ENCODE results near the gene EIF4E1B. TPM values are rescaled to one million over a fixed set of nuclear protein-coding genes. Genes with fewer than 3 reads are reported as not detected.

EIF4E1B gene
- total RNA-seq, 1 donor from 2014 or later: not detected

DNA sequence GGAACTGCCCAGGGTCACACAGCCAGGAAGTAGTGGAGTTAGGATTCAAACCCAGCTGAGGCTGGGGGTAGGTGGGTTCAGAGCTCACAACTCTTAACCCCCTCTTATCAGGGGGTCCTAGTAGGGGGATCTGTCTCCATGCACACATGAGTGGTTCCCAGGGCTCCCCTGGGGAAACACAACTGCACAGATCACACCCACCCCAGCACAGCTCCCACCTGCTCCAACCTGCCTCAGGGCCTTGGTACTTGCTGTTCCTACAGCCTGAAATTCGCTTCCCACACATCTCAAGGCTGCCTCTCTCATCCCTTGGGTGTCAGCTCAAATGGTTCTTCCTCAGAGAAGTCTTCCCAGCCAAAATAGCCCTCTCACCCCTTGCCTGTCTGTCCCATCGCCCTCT, 5.0 kb upstream of the EIF4E1B start:
- intact Hi-C loops (cut with micrococcal nuclease): no loop called here
- peaks cover 98% of the 10 kb centered on the region for H3K27me3 ChIP-seq (ENCODE audit: low read depth)
- TF ChIP-seq, protein P1, sequence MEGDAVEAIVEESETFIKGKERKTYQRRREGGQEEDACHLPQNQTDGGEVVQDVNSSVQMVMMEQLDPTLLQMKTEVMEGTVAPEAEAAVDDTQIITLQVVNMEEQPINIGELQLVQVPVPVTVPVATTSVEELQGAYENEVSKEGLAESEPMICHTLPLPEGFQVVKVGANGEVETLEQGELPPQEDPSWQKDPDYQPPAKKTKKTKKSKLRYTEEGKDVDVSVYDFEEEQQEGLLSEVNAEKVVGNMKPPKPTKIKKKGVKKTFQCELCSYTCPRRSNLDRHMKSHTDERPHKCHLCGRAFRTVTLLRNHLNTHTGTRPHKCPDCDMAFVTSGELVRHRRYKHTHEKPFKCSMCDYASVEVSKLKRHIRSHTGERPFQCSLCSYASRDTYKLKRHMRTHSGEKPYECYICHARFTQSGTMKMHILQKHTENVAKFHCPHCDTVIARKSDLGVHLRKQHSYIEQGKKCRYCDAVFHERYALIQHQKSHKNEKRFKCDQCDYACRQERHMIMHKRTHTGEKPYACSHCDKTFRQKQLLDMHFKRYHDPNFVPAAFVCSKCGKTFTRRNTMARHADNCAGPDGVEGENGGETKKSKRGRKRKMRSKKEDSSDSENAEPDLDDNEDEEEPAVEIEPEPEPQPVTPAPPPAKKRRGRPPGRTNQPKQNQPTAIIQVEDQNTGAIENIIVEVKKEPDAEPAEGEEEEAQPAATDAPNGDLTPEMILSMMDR (IDR thresholded peaks at IDR 0.05; ENCODE audit: borderline replicate concordance): no peak
- H3K4me1 ChIP-seq: peaks cover 26% of the 10 kb centered on the region
- H3K4me3 ChIP-seq: no peak overlapping the region
- H3K9me3 ChIP-seq (replicated peaks): no peaks in the 10 kb centered on the region
- no peak overlapping the region for H3K27ac ChIP-seq (replicated peaks)
- no peak for DNase-seq
- H3K36me3 ChIP-seq: no peaks in the 10 kb centered on the region

DNA sequence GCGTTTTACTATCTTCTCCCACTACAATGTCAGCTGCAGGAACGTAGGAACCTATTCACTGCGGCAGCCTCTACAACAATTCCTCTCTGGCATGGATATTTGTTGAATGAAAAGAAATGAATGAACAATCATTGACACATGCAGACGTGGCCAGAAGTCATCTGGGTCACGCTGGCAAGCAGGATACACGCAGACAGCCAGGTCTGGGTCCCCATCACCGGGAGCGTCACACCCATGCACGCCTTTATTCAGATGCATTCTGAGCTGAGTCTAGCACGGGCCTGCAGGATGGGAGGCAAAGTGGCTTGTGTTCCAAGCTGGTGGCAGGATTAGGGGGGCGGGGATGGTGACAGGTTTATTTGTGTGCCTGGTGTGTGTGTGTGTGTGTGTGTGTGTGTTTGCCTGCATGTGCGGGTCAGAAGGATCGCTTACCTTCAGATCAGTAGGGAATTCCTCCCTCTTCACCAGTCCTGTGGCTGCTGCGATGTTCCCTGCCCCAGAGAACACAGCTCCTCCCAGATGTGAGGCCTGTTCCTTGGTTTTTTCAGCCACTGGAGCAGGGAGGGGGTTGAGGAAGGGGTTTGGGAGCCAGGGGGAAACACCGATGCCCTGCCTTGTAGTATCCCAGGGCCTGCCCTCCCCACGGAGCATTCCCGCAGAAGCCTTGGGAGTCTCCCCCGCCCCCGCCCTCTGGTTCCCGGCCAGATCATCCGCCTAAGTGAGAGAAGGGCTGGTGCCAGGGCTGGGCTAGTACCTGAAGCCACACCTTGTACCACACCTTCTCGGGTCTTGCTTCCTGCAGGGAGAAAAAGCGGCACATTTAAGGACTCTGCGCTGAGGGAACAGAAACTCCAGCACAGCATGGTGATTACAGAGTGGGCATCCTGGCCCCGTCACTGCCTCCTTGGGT, 4.3 kb upstream of the EIF4E1B start:
- no peak overlapping the region for H3K4me3 ChIP-seq
- H3K27ac ChIP-seq (replicated peaks): no peak overlapping the region
- DNase-seq: no peak
- TF ChIP-seq, protein P1 (IDR thresholded peaks at IDR 0.05; ENCODE audit: borderline replicate concordance): no peak
- intact Hi-C loops (cut with micrococcal nuclease): no loop called here
- H3K9me3 ChIP-seq (replicated peaks): no peaks in the 10 kb centered on the region
- H3K4me1 ChIP-seq: peaks cover 22% of the 10 kb centered on the region
- H3K27me3 ChIP-seq (ENCODE audit: low read depth): peaks cover 98% of the 10 kb centered on the region
- no peaks in the 10 kb centered on the region for H3K36me3 ChIP-seq

DNA sequence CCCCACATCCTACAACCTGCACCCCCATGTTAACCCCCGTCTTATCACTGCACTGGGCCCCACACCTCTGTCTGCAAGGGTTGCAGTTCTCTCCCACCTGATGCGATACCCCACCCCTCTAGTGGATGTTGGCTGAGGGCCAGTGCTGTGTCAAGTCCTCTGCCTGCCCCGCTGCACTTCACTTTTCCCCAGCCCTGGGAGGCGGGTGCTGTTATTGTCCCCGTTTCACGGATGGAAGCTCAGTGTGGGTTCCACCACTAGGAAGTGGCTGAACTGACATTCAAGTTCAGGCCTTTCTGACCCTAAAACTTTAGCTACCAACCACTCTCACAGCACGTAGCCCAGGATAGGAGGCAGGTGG, 3.6 kb upstream of the EIF4E1B start:
- H3K36me3 ChIP-seq: no peaks in the 10 kb centered on the region
- intact Hi-C loops (cut with micrococcal nuclease): no loop called here
- no peaks in the 10 kb centered on the region for H3K9me3 ChIP-seq (replicated peaks)
- TF ChIP-seq, protein P1 (IDR thresholded peaks at IDR 0.05; ENCODE audit: borderline replicate concordance): no peak
- H3K4me3 ChIP-seq: no peak overlapping the region
- H3K27ac ChIP-seq (replicated peaks): no peak overlapping the region
- DNase-seq: no peak
- peaks cover 98% of the 10 kb centered on the region for H3K27me3 ChIP-seq (ENCODE audit: low read depth)
- peaks cover 16% of the 10 kb centered on the region for H3K4me1 ChIP-seq

DNA sequence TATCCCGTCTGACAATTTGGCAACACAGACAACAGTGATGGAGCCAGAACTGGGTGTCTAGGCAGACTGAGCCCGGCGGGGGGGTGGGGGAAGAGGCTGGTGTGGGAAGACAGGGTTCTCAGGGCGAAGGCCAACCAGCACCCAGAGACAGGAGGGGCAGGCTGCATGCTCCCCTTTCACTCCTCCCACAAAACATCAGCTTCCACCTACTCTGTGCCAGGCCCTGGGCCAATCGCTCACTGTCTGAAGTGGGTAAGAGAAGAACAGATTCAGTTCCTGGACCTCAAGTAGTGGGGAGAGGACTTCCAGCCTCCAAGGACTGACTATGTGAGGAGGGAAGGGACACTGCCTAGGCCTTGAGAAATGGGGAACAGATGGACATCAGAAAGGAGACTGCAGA, 2.9 kb upstream of the EIF4E1B start:
- peaks cover 98% of the 10 kb centered on the region for H3K27me3 ChIP-seq (ENCODE audit: low read depth)
- intact Hi-C loops (cut with micrococcal nuclease): no loop called here

DNA sequence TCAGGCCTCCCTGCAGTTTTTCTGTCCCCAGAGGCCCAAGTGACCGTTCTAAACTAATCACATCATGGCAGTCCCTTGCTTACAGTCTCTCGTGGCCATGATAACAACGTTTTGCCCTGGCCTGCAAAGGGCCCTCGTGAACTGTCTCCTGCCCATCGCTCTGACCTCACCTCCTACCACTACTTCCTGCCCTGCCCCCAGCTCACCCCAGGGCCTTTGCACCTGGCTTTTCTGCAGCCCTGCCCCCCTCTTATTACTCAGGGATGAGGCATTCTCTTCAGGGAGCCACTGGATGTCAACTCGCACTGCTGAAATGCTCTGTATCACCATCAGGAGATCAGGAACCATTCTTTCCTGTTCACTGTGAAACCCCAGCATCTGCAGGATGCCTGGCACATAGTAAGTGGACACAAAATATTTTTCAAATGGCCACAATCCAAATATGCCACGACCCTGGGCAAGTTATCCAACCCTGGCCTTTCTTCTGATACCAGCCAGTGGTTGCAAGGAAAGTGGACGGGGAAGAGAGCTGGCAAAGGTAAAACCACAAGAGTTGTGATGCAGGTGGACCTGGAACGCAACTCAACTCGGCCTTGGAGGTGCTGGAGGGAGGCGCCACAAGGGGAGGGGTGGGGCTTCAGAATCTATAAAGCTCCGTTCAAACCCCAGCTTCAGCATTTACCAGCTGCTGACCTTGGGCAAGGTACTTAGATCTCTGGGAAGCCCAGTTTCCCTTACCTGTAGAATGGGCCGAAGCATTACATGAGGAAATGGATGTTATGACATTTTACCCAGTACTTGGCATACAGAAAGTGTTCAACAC, 1.9 kb upstream of the EIF4E1B start:
- TF ChIP-seq, protein P1 (IDR thresholded peaks at IDR 0.05; ENCODE audit: borderline replicate concordance): no peak
- Histone ChIP-seq H3K27ac (replicated peaks) (no peak overlapping the region), H3K4me1 (peaks cover 15% of the 10 kb centered on the region), H3K4me3 (no peak overlapping the region), H3K9me3 (replicated peaks) (no peaks in the 10 kb centered on the region), H3K36me3 (no peaks in the 10 kb centered on the region), H3K27me3 (ENCODE audit: low read depth) (peaks cover 100% of the 10 kb centered on the region)
- intact Hi-C loops (cut with micrococcal nuclease): no loop called here
- DNase-seq: no peak

More for the DNA sequence above, 2.9 kb upstream of the EIF4E1B start:
- Histone ChIP-seq H3K9me3 (replicated peaks) (no peaks in the 10 kb centered on the region), H3K4me3 (no peak overlapping the region), H3K36me3 (no peaks in the 10 kb centered on the region), H3K4me1 (peaks cover 15% of the 10 kb centered on the region), H3K27ac (replicated peaks) (no peak overlapping the region)
- TF ChIP-seq, protein P1 (IDR thresholded peaks at IDR 0.05; ENCODE audit: borderline replicate concordance): no peak
- DNase-seq: no peak

Measured in left ventricle myocardium inferior (tissue), 1 donor.